OCI-M2 (cell line): Measurements from ENCODE around the gene TROAP.
"Not testable (repeated sequence)": the region's sequence is repeated elsewhere in the genome, so short reads cannot be mapped to it uniquely, and the experiment has no call there.

Experiments
- DNase-seq: peaks from one replicate; lab custom pipeline; 2025; ENCODE audit not compliant: unreplicated experiment; lab: John Stamatoyannopoulos, UW

TROAP gene

DNA sequence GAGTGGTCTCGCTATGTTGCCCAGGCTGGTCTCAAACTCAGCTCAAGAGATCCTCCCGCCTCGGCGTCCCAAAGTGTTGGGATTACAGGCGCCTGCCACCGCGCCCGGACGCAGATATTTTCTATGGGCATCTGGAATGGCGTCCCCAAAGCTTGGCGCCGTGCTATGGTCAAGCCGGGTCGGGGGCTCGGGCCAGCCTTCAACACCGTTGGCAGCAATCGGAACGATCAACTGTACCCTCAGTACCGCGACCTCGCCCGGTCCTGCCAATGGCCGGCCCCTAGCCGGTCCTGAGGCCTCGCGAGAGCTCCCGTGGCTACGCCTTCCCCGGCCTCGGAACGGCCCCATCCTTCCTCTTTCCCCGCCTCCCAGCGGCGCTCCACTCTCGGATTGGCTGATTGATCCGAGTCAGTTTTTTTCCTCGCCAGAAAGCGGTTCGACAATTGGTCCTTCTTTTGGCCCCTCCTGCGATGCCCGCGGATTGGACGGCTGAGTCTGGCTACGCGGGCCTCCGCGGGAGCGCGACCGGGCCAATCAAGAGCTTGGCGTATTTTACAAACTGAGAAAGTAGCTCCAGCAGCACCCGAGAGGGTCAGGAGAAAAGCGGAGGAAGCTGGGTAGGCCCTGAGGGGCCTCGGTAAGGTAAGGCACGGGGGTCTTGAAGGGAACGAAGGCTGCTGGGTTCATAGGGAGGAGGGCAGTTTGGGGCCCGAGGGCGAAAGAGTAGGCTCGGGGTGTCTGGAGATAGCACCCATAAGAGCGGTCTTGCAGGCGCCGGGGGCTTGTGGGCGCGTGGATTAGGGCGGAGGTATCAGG is at the start of gene TROAP:
TSS of gene TROAP (plus strand) at position 548 of the 816 bp plus-strand sequence. CDS start 354 bp downstream, outside the sequence.
- DNase-seq, result peak; percentile 74

- no peak for DNase-seq
Measured at GRCh38 chr12:49273726-49274395, 49.2 kb upstream of the TROAP start.

DNA sequence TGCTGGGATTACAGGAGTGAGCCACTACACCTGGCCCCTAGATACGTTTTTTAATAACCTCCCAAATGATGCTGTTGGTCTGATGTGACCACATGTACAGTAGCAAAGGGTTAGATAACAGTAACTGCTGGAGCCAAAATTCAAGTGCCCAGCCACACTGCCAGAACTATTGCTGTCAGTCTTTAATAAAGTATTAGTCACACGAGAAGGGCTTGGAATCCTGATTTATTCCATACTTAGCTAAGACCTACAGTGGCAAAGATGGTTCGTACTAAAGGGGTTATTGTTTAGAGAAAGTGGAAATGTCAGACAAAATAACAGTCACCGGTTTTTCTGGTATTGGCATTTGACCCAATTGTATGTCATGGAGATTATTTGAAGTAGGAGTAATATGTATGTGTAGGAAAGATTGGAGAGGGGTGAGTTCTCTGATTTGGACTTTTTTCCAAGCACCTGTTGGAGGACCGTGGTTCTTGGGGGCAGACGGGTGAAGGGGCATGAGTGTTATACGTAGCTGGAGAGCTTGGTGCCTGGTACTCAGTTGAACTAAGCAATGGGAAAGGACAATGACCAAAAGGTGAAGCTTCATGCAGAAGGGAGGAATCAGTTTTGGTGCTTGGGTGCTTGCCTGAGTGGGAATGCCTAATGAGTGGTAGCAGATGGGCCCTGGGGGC is 48.5 kb upstream of the TROAP start:
- DNase-seq, result no peak

- no peak for DNase-seq
Measured at GRCh38 chr12:49276304-49277290, 46.5 kb upstream of the TROAP start.

GRCh38 chr12:49277466-49277865 is 45.6 kb upstream of the TROAP start:
- no peak for DNase-seq

DNA sequence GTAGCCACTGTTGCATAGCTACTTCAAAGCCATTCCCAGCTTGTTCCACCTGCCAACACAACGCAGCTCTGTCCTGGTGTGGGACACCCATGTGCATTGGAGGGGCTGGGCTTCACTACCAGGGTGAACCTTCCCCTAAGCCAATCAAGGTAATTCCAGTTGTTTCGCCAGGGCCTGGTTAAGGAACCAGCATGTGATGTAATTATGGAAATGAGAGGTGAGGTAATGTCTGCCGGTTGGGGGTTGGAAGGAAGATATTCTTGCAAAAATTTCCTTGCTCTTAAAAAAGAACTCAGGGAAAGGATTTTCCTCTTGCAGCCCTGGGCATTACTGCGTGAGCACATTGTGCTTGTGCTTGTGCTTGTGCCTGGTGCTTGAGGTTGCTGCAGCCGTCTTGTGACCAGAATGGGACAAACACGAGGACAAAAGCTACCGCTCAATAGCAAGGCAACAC is 43.3 kb upstream of the TROAP start:
- no peak for DNase-seq

DNA sequence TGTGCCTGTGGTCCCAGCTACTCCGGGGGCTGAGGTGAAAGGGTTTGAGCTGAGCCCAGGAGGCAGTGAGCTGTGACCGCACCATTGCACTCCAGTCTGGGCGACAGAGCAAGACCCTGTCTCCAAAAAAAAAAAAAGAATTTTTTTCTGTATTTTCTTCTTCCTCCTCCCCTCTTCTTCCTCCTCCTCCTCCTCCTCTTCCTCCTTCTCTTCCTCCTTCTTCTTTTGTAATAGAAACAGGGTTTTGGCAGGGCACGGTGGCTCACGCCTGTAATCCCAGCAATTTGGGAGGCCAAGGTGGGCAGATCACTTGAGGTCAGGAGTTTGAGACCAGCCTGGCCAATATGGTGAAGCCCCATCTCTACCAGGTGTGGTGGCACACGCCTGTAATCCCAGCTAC is 42.5 kb upstream of the TROAP start:
- not testable (repeated sequence) for DNase-seq

DNA sequence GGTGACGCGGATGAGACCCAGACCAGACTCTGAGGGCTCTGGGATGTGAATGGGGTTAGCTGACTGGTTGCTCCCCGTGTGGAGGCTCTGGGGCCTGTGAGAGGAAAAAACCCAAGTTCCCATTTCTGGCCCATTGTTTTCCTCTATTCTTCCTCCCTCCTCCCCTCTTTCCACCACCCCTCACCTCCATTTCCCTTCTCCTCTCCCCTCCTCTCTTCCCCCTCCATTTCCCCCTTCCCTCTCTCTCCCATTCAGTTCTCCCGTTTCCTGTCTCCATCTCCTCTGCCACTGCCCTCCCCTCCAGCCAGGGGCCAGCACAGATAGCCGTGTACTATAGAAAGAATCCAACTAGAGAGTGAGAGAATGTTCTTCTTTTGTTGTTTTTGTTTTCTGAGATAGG is 40.8 kb upstream of the TROAP start:
- no peak for DNase-seq

- not testable (repeated sequence) for DNase-seq
Measured at GRCh38 chr12:49282740-49283375, 40.2 kb upstream of the TROAP start.

DNA sequence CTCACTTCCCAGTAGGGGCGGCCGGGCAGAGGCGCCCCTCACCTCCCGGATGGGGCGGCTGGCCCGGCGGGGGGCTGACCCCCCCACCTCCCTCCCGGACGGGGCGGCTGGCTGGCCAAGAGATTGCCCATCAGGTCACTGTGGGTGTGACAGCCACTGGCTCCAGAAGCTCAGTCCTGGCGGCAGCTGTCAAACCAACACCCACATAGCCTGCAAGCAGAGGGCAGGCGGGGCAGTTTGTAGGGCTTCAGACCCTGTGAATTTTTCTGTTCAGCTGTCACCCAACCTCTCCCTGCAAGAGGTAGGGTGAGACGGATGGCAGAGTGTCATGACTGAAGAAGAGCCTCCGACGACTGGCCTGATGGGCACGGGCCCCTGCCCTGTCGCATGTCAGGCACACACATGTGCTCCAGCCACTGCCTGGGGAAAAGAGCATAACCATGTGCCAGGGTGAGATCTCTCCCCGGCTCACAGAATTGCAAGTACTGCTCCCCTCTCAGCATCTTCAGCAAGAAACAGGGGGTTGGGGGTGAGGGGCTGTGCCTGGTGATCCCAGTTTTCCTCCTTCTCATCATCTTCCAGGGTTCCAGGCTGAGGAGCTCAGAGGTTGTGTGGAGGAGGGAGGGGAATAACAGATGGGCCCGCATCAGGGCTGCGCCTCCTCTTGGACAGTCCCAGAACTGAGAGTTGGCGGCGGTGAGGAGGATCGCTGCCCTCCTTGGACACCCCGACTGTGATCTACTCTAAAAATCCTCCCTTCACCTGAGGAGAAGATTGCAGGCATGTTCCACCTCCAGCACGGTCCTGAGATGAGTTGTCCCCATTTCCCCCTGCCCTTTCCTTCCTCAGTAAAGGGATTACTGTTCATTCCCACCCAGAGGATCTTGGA is 39.3 kb upstream of the TROAP start:
- no peak for DNase-seq

GRCh38 chr12:49284672-49285071 is 38.4 kb upstream of the TROAP start:
- DNase-seq, result no peak

- no peak for DNase-seq
Measured at GRCh38 chr12:49287876-49288275, 35.2 kb upstream of the TROAP start.

DNA sequence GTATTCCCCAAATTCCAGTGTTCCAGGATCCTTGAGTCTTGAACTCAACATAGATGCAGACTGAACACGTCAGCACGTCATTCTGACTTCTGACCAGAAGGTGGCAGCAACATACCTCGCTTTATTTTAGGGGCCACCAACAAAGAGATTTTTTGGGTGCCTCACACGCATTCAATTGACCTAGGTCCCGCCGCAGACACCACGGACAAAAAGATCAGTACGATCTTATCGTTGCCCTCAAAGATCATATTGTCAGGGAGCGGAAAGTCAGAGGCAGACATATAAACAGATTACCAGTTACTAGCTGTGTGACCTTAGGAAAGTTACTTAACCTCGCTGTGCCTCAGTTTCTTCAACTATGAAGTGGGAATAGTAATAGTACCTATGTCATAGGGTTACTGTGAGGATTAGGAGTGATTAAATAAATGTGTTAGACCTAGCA is 34.6 kb upstream of the TROAP start:
- no peak for DNase-seq

DNA sequence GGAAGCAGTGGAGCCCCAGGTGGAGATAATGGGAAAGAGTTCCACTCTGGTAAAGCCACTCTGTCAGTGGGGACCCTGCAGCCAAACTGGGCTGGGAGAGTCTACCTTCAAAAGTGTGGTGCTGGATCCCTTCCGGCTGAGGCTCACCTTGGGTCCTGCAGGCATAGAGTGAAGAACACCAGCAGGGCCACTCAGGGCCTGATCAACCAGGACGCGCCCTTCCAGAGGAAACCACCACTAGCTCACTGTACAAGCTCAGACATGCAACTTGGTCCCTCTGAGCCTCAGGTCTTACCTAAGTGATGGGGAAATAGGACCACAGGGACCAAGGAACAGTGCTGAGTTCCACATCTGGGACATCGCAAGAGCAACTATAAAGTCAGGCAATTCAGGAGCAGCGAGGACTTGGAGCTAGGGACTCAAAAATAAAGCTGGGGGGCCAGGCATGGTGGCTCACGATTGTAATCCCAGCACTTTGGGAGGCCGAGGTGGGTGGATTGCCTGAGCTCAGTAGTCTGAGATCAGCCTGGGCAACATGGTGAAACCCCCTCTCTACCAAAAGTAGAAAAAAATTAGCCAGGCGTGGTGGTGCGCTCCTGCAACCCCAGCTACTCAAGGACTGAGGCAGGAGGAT is 34.0 kb upstream of the TROAP start:
- DNase-seq, result no peak

DNA sequence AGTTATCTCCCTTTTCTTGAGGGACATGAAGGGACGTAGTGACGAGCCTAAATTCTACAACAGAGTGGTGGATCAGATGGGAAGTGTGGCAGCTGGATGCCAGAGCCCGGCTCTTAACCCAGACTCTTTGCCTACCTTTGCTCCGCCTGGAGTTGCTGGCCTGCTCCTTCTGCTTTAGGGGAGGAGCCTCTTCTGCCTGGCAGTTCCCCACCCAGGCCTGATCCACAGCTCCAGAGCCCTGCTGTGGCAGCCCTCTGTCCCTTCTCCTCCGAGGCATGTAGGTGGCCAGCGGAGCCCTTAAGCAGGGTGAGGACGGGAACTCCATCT is 30.4 kb upstream of the TROAP start:
- DNase-seq, result no peak

GRCh38 chr12:49293056-49293956 is 29.7 kb upstream of the TROAP start:
- DNase-seq, result no peak

DNA sequence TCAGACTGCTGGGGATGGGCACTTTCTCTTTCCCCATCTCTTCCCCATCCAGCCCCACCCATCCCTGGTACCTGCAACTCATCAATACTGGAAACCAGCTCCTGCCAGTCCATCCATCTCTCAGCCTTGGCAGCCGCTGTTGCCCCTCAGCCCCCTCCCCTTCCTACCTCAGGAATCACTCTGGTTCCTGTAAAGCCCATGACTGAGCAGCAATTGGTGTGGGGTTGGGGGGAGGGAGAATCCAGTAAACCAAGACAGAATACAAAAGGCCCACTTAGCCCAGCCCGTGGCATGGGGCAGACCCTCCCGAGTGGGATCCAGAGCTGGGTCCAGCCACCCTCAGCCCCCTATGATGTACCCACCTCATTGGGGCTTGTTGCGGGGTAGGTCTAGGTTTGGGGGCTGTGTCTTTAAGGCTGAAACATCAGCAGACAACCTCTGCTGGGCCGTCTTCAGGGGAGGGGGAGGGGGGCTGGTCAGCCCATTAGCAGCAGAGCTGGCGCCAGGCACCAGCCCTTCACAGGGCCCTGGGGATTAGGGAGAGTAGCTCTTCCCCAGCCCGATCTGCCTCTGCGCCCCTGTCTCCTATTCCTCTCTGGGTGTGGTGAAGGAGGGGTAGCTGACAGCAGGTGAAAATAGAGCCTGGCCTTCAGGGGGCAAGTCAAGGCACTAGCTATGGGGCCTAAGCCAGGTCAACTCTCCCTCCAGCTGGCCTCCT is 28.8 kb upstream of the TROAP start:
- no peak for DNase-seq
